C4-2B (cell line): ENCODE measurements around the gene MBTPS1.

ENCODE experiments used
- H3K27ac ChIP-seq: fragments of 450-650 bp; 2 replicates; pipeline ENCODE4 v1.5.1; 2017
- CTCF ChIP-seq: fragments of 450-650 bp; conservative IDR thresholded peaks from 2 replicates; pipeline ENCODE4 v1.5.1; 2017; ENCODE audit warnings: mild to moderate bottlenecking
- ZFX ChIP-seq: fragments of 450-650 bp; IDR thresholded peaks from 2 replicates; pipeline ENCODE4 v1.6.1; 2017

MBTPS1 gene

GRCh38 chr16:84038469-84038868 lies 78.3 kb downstream of the MBTPS1 start:
- H3K27ac ChIP-seq, result no peak overlapping the region
- no peak for TF ChIP-seq CTCF
- TF ChIP-seq ZFX, result no peak

GRCh38 chr16:84036982-84037425 lies 79.7 kb downstream of the MBTPS1 start:
- no peak overlapping the region for H3K27ac ChIP-seq
- no peak for TF ChIP-seq ZFX
- TF ChIP-seq CTCF, result no peak

- no peak overlapping the region for H3K27ac ChIP-seq
- TF ChIP-seq CTCF (no peak), ZFX (no peak)
Measured at GRCh38 chr16:84036131-84036530, 80.6 kb downstream of the MBTPS1 start.

GRCh38 chr16:84034516-84034915 lies 82.2 kb downstream of the MBTPS1 start:
- H3K27ac ChIP-seq, result no peak overlapping the region
- TF ChIP-seq CTCF (no peak), ZFX (no peak)

- no peak for TF ChIP-seq CTCF
- TF ChIP-seq ZFX, result no peak
- H3K27ac ChIP-seq, result no peak overlapping the region
Measured at GRCh38 chr16:84033251-84034195, 83.2 kb downstream of the MBTPS1 start.

GRCh38 chr16:84032458-84033178 lies 84.1 kb downstream of the MBTPS1 start:
- TF ChIP-seq ZFX (no peak), CTCF (no peak)
- H3K27ac ChIP-seq, result no peak overlapping the region

- TF ChIP-seq ZFX (no peak), CTCF (no peak)
Measured at GRCh38 chr16:84031556-84031955, 85.2 kb downstream of the MBTPS1 start.

More at GRCh38 chr16:84031556-84031955, 85.2 kb downstream of the MBTPS1 start:
- no peak overlapping the region for H3K27ac ChIP-seq
